SK-N-SH (cell line): ENCODE results near the gene MSTO1.

Source experiments
- EP300 ChIP-seq, 2 experiments: IDR thresholded peaks; 2 replicates each; pipeline versions ENCODE4 v1.4.0 to v1.6.1; 2012; ENCODE audit warnings: borderline replicate concordance in 1 of 2, low read depth in 1 of 2, low read length in 1 of 2
- FOXM1 ChIP-seq: IDR thresholded peaks from 2 replicates; pipeline ENCODE4 v1.4.0; 2012; ENCODE audit warnings: low read depth, mild to moderate bottlenecking
- TF ChIP-seq, protein P1 (sequence below): fragments of 200-600 bp; sonication (generic); IDR thresholded peaks from 2 replicates; pipeline ENCODE4 v1.6.1; 2017; ENCODE audit warnings: antibody characterized with exemption, mild to moderate bottlenecking, moderate library complexity
- TF ChIP-seq, protein P2 (sequence below): IDR thresholded peaks from 2 replicates; pipeline ENCODE4 v1.6.1; 2012; ENCODE audit warnings: mild to moderate bottlenecking, low read depth, low read length, moderate library complexity
- TF ChIP-seq, protein P3 (sequence below): fragments of 150-350 bp; IDR thresholded peaks from 2 replicates; pipeline ENCODE4 v1.6.1; 2017; ENCODE audit warnings: antibody characterized with exemption, low read length, low read depth, borderline replicate concordance

DNA sequence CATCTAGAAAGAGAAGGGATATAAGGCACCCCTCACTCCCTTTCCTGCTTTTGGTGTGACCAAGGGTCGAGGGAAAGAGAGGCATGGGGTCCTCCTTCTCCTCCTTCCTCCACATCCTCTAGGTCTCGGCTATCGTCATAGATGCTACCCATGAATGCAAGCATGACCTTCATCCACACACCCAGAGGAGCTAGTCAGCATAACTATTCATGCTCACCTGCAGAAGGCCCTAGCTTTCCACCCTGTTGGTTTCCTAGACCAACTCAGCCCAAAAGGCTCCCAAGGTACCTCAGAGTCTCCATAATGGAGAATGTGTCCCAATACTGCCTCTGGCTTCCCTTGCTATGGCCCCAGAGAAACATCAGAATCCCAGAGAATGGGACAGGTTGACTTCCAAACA, 33.2 kb downstream of the MSTO1 start:
- TF ChIP-seq, protein P1, sequence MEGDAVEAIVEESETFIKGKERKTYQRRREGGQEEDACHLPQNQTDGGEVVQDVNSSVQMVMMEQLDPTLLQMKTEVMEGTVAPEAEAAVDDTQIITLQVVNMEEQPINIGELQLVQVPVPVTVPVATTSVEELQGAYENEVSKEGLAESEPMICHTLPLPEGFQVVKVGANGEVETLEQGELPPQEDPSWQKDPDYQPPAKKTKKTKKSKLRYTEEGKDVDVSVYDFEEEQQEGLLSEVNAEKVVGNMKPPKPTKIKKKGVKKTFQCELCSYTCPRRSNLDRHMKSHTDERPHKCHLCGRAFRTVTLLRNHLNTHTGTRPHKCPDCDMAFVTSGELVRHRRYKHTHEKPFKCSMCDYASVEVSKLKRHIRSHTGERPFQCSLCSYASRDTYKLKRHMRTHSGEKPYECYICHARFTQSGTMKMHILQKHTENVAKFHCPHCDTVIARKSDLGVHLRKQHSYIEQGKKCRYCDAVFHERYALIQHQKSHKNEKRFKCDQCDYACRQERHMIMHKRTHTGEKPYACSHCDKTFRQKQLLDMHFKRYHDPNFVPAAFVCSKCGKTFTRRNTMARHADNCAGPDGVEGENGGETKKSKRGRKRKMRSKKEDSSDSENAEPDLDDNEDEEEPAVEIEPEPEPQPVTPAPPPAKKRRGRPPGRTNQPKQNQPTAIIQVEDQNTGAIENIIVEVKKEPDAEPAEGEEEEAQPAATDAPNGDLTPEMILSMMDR, result no peak
- TF ChIP-seq, protein P2, sequence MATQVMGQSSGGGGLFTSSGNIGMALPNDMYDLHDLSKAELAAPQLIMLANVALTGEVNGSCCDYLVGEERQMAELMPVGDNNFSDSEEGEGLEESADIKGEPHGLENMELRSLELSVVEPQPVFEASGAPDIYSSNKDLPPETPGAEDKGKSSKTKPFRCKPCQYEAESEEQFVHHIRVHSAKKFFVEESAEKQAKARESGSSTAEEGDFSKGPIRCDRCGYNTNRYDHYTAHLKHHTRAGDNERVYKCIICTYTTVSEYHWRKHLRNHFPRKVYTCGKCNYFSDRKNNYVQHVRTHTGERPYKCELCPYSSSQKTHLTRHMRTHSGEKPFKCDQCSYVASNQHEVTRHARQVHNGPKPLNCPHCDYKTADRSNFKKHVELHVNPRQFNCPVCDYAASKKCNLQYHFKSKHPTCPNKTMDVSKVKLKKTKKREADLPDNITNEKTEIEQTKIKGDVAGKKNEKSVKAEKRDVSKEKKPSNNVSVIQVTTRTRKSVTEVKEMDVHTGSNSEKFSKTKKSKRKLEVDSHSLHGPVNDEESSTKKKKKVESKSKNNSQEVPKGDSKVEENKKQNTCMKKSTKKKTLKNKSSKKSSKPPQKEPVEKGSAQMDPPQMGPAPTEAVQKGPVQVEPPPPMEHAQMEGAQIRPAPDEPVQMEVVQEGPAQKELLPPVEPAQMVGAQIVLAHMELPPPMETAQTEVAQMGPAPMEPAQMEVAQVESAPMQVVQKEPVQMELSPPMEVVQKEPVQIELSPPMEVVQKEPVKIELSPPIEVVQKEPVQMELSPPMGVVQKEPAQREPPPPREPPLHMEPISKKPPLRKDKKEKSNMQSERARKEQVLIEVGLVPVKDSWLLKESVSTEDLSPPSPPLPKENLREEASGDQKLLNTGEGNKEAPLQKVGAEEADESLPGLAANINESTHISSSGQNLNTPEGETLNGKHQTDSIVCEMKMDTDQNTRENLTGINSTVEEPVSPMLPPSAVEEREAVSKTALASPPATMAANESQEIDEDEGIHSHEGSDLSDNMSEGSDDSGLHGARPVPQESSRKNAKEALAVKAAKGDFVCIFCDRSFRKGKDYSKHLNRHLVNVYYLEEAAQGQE, result no peak
- TF ChIP-seq FOXM1 (no peak), EP300 (IDR thresholded peaks at IDR 0.05; ENCODE audit: borderline replicate concordance in 1 of 2, low read depth in 1 of 2, low read length in 1 of 2) (no peak)
- TF ChIP-seq, protein P3, sequence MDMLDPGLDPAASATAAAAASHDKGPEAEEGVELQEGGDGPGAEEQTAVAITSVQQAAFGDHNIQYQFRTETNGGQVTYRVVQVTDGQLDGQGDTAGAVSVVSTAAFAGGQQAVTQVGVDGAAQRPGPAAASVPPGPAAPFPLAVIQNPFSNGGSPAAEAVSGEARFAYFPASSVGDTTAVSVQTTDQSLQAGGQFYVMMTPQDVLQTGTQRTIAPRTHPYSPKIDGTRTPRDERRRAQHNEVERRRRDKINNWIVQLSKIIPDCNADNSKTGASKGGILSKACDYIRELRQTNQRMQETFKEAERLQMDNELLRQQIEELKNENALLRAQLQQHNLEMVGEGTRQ, result no peak
